Stimulated activated naive CD8-positive, alpha-beta T cell treated with anti-CD3 and anti-CD28 coated beads, Interleukin-15, Interleukin-2, amounts not matched to agents 100 U/mL and 50 U/mL, for 24 hours (primary cell): ENCODE results near the gene WFDC10B.
A peak's percentile ranks its signal among the peaks of the same experiment; 100 is the strongest.
"Not testable (repeated sequence)": the region's sequence is repeated elsewhere in the genome, so short reads cannot be mapped to it uniquely, and the experiment has no call there.

Experiments used
- ATAC-seq: fragments of 150-1000 bp; cut with Tn5 transposase; one replicate; pipeline ENCODE4 v1.10.0; 2021
- DNase-seq: peaks from one replicate; pipeline ENCODE4 v3.0.0; 2021

The WFDC10B gene

DNA sequence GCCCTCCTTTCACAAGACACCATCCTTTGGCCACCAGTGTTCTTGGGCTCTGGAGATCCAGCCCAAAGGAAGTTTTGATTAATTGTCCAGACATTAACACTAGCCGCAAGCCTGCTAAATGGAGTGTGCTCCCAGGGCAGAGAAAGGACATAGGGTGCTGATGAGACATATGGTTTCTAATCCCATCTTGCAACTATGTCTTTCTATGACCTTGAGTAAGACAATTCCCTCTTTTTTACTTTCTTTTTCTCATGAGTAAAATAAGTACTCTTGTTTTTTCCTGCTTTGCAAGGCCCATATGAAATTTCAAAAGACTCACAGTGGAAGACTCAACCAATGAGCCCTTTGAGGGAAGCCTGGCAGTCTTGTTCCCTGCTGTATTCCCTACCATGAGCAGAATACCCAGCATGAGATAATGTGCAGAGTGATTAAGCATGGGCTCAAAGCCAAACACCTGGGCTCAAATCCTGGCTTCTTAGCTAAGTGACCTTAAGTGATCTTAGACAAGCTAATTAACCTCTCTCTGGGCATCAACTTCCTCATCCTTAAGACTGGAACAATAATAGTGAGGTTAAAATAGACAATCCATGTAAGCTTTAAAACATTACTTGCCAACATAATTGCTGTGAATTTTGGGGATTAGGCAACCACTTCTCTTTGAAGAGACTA, at the start of gene WFDC10B:
WFDC10B (minus strand) TSS at position 51 of the 669 bp plus-strand sequence. CDS start 19,027 bp downstream, outside the sequence.
- DNase-seq (no peak), ATAC-seq (no peak)

DNA sequence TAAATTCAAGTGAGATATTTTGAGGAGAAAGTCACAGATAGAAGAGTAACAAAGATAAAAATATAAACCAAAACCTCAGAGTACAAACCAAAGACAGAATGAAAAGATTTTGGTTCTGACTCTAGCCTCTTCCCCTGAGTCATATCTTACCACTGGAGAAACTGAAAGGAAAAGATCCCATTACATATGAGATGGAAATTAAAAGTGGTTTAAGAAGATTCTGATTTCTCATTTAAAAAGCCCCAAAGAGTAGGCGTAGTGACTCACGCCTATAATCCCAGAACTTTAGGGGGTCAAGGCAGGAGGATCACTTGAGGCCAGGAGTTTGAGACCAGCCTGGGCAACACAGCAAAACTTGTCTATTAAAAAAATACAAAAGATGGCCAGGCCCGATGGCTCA, 47.9 kb upstream of the WFDC10B start:
- peak; percentile 33 for DNase-seq
- peak; percentile 79 for ATAC-seq

DNA sequence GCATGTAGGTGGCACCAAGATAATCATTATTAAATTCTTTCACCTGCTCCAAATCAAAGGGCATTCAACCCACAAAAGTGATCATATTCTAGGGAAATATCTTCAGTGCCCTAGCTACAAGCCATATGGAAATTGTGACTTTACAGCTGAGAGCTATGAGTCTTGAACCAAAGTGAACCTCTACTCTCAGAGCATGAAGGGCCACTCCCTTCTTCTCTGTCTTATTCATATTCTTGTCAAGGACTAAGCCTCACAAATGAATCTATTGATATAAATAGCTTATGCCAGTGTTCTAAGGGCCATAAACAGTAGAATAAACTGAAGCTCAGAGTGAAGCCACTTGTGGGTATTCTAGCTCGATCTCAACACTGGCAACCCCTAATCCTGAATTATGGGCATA, 46.9 kb upstream of the WFDC10B start:
- no peak for DNase-seq
- ATAC-seq, result peak; percentile 88

DNA sequence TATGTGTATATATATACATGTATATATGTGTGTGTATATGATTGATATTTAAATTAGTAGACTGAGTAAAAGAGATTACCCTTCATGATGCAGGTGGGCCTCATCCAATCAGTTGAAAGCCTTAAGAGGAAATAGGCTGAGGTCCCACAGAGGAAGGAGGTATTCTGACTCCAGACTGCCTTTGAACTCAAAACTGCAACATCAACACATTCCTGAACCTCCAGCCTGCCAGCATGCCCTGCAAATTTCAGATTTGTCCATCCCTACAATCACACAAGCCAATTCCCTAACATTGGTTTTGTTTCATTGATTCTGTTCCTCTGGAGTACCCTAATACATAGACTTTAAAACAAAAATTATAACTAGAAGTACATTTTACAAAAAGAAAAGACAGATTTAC, 40.2 kb upstream of the WFDC10B start:
- DNase-seq, result no peak
- ATAC-seq, result no peak

DNA sequence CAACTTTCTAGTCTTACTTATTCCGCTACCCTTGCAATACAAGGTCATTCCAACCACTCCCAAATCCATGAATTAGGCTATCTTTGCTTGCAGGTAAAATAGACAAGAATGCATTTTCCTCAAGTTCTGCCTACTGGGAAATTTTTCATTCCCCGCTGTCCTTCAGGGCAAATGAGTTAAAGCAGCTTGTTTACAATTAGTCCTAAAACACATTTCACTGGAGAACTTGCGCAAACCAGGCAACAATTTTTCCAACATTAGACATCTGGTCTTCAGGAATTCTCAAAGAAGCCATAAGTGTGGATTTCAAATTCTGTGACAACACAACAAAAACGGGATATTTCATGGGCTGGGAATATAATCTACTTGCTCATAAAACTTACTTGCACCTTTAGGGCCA, 37.8 kb upstream of the WFDC10B start:
- DNase-seq, result no peak
- no peak for ATAC-seq

DNA sequence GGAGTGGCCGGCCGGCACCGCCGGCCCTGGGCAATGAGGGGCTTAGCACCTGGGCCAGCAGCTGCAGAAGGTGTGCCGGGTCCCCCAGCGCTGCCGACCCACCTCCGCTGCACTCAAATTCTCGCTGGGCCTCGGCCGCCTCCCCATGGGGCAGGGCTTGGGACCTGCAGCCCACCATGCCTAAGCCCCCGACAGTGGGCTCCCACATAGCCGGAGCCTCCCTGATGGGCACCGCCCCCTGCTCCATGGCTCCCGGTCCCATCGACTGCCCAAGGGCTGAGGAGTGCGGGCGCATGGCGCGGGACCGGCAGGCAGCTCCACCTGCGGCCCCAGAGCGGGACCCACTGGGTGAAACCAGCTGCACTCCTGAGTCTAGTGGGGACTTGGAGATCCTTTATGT, 31.2 kb upstream of the WFDC10B start:
- no peak for ATAC-seq

DNA sequence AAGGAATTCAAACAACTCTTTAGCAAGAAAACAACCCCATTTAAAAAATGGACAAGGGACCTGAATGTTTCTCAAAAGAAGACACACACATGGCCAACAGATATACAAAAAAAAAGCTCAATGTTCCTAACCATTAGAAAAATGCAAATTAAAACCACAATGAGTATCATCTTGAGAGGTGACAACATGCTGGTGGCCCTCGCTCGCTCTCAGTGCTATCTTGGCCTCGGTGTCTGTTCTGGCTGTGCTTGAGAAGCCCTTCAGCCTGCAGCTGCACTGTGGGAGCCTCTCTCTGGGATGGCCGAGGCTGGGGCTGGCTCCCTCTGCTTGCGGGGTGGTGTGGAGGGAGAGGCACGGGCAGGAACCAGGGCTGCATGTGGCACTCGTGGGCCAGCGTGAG, 30.7 kb upstream of the WFDC10B start:
- no peak for ATAC-seq

More for the DNA sequence above, 31.2 kb upstream of the WFDC10B start:
- no peak for DNase-seq

DNA sequence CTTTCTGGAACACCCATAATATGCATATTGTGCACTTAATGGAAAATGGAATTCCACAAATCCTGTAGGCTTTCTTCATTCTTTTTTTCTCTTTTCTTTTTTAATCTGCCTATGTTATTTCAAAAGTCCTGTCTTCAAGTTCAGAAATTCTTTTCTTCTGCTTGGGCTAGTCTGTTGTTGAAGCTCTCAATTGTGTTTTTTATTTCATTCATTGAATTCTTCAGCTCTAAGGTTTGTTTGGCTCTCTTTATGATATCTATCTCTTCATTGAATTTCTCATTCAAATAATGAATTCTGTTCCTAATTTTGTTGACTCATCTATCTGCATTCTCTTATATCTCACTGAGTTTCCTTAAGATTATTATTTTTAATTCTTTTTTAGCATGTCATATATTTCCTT, 27.4 kb upstream of the WFDC10B start:
- ATAC-seq (no peak), DNase-seq (no peak)

More for the DNA sequence above, 30.7 kb upstream of the WFDC10B start:
- DNase-seq, result no peak

DNA sequence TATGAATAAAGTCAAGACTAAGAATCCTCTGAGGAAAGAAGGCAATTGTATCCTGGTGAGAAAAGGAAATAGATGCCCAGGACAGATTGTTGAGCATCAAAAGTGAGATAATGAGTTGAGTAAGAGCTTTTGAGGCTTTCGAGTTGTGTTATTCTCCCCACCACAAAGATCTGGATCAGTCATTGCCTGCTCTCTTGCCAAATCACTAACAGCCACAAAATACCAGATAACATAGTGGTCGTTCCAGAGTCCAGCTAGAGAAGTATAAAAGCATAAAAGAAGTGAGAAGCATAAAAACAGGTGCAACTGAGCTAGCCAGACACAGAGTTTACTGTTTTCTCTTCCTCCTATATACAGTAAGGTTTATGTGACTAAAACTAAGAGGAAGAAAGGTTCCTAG, 22.2 kb upstream of the WFDC10B start:
- no peak for DNase-seq
- ATAC-seq, result peak; percentile 59

DNA sequence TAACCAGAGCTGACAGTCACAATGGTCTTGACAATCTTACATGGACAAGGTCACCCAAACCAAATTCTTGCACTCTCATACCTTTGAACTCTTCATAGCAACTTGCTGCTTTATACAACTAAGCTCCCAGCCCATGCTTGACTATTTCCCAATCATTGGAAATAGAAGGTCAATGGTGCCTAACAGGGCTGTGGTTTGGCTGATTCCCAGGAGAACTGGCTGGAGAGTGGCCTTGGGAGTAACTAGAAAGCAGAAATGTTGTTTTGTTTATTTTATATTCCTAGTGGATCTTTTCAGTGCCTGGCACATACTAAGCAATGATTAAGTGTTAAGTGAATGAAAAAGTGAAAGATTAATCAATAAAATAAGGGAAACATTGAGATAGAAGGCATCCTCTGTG, 20.3 kb upstream of the WFDC10B start:
- ATAC-seq (no peak), DNase-seq (no peak)

DNA sequence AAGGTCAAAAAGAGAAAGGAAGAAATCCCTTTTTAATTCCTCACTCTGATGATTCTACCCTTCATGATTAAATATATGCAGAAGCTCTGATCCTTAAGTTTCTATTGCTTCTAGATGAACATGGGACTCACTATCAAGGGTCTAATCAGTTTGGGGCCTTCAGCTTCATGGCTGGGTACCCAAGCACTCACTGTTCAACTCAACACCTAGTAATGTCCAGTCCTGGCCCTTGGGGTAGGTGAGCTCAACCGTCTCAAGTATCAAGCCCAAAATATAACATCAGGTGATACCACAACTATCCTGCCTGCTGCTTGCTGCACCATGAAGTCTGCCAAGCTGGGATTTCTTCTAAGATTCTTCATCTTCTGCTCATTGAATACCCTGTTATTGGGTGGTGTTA, 17.2 kb upstream of the WFDC10B start, which contains the start of gene SPINT4:
SPINT4 (plus strand) TSS at position 301 of the 400 bp plus-strand sequence; CDS start at position 322, 21 bp downstream.
- ATAC-seq (no peak), DNase-seq (no peak)

DNA sequence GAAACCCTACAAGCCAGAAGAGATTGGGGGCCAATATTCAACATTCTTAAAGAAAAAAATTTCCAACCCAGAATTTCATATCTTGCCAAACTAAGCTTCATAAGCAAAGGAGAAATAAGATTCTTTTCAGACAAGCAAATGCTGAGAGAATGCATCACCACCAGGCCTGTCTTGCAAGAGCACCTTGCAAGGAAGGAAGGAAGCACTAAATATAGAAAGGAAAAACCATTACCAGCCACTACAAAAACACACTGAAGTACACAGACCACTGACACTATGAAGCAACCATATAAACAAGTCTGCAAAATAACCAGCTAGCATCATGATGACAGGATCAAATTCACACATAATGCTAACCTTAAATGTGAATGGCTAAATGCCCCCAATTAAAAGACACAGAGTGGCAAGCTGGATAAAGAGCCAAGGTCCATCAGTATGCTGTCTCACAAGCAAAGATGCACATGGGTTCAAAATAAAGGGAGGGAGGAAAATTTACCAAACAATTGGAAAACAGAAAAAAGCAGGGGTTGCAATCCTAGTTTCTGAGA, 11.4 kb upstream of the WFDC10B start:
- not testable (repeated sequence) for ATAC-seq, DNase-seq

DNA sequence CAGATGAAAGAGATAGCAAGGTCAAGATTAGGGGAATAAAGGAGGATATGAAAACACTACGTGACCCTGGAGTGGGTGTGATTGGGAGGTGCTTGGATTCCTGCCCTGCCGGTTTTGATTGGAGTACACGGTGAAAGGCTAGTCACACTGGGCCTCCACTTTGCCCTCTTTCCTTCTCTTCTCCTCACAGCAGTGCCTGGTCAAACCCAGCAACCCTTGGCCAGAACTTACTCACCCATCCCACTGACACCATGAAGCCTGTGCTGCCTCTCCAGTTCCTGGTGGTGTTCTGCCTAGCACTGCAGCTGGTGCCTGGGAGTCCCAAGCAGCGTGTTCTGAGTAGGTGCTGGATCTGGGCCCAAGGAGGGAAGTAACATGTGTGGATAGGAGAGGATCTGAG, 2.9 kb downstream of the WFDC10B start, which contains the start of gene WFDC13:
WFDC13 (plus strand) TSS at position 166 of the 400 bp plus-strand sequence; CDS start at position 252, 86 bp downstream.
- no peak for DNase-seq
- no peak for ATAC-seq

DNA sequence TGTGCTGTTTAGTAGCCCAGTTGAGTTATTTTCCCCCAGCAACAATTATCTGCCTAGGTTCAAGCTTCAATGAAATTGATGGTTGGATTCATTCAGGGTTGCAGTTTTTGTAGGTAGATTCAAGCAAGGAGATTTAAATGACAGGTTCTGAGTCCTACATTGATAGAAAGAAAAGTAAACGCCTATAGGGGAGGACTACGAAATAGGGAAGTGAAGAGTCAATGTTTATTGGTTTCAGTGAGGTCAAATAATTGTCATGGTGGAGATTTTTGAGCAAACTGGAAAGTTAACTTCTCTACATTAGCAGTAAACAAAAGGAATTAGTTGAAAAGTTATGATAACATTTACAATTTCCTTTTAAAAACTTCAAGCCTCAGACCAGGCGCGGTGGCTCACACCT, 3.7 kb downstream of the WFDC10B start:
- DNase-seq (no peak), ATAC-seq (no peak)

DNA sequence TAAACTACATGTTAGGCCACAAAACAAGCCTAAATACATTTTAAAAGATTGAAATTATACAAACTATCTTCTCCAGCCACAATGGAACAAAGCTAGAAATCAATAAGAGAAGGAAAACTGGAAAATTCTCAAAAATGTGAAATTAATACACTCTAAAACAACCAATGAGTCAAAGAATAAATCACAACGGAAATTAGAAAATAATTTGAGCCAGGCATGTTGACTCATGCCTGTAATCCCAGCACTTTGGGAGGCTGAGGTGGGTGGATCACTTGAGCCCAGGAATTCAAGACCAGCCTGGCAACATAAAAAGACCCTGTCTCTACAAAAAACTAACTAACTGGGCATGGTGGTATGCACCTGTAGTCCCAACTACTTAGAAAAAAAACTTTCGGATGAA, 9.3 kb downstream of the WFDC10B start:
- ATAC-seq (no peak), DNase-seq (no peak)

DNA sequence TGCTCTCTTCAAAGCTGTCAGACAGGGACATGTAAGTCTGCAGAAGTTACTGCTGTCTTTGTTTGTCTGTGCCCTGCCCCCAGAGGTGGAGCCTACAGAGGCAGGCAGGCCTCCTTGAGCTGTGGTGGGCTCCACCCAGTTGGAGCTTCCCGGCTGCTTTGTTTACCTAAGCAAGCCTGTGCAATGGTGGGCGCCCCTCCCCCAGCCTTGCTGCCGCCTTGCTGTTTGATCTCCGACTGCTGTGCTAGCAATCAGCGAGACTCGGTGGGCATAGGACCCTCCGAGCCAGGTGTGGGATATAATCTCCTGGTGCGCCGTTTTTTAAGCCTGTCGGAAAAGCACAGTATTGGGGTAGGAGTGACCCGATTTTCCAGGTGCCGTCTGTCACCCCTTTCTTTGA, 11.5 kb downstream of the WFDC10B start:
- ATAC-seq, DNase-seq: not testable (repeated sequence)

DNA sequence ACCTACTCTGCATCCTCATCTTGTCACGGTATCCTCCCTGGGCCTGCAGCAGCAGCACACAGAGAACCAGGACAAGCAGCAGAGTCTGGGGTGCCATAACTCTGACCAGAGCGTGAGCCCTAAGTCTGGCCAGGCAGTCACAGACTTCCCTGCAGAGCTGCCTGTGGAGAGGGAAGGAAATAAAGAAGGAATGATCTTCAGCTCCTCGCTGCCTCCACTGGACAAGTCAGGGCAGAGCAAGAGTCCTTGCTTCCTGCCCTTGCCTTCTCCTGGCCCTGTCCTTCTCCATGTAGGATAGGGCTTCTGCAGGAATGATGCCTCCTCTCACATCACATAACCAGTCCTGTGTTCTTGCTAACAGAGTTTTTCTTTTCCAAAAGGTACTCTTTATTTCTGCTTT, 18.9 kb downstream of the WFDC10B start:
- ATAC-seq, result no peak
- no peak for DNase-seq

DNA sequence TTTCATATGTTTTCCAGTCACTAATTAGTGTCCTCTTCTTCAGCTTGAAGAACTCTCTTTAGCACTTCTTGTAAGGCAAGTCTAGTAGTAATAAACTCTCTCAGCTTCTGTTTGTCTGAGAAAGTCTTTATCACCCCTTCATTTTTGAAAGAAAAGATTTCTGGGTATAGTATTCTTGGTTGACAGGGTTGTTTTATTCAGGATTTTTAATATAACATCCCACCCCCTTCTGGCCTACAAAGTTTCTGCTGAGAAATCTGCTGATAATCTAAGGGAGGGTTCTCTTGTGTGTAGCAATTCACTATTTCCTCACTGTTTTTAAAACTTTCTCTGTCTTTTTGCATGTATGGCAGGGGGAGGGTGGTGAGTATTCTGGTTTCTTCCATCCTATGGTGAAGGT, 25.2 kb downstream of the WFDC10B start:
- DNase-seq, result no peak
- ATAC-seq, result no peak

DNA sequence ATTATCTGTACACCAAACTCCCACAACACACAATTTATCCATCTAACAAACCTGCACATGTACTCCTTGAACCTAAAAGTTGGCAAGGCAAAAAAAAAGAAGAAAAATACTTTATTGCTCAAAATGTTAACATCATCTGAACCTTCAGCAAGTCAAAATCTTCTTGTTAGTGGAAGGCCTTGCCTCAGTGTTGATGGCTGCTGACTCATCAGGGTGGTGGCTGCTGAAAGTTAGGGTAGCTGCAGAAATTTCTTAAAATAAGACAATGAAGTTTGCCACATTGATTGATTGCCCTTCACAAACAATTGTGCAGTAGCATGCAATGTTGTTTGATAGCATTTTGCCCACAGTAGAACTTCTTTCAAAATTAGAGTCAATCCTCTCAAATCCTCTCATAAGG, 32.1 kb downstream of the WFDC10B start:
- DNase-seq (no peak), ATAC-seq (no peak)

DNA sequence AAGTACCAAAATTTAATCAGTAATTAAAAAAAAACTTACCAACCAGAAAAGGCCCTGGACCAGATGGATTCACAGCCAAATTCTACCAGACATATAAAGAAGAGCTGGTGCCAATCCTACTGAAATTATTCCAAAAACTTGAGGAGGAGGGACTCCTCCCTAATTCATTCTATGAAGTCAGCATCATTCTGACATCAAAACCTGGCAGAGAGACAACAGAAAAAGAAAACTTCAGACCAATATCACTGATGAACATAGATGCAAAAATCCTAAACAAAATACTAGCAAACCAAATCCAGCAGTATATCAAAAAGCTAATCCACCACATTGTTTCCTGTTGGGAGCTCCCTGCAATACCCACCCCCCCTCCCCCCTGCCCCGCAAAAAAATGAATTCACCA, 34.7 kb downstream of the WFDC10B start, which contains the start of gene WFDC11:
WFDC11 (minus strand) TSS at position 101 of the 400 bp plus-strand sequence. CDS start 19,639 bp downstream, outside the sequence.
- no peak for ATAC-seq
- no peak for DNase-seq

DNA sequence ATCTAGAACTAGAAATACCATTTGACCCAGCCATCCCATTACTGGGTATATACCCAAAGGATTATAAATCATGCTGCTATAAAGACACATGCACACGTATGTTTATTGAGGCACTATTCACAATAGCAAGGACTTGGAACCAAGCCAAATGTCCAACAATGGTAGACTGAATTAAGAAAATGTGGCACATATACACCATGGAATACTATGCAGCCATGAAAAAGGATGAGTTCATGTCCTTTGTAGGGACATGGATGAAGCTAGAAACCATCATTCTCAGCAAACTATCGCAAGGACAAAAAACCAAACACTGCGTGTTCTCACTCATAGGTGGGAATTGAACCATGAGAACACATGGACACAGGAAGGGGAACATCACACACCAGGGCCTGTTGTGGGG, 47.8 kb downstream of the WFDC10B start:
- DNase-seq, ATAC-seq: not testable (repeated sequence)

DNA sequence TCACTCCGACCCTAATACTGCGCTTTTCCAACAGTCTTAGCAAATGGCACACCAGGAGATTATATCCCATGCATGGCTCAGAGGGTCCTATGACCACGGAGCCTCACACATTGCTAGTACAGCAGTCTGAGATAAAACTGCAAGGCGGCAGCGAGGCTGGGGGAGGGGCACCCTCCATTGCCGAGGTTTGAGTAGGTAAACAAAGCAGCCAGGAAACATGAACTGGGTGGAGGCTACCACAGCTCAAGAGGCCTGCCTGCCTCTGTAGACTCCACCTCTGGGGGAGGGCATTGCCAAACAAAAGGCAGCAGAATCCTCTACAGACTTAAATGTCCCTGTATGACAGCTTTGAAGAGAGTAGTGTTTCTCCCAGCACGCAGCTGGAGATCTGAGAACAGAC, 53.1 kb downstream of the WFDC10B start:
- not testable (repeated sequence) for ATAC-seq, DNase-seq

DNA sequence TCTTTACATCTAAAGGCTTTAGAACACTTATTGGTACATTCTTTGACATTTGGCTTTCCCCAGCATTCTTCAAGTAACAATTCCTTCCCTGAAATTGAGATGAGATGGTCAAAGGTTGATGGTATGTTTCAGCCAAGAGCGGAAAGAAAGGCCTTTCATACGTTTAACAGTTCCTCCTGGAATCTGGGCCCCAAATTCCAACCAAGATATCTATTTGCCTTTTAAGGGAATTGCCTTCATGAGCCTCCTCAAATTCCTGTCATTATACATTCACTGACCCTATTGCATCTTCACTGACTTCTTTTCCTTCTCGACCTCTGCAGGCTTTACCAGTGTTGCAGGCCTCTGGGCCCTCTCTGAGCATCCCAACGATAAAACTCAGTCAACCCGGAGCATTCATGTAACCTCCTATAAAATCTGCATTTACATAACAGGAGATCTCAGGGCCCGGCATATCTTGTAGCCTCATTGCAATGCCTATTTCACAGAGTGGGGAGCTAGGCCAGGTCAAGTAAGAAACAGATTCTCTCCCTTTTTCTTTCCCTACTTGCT, 55.4 kb downstream of the WFDC10B start:
- ATAC-seq (no peak), DNase-seq (no peak)
